GM19467 (cell line): Measurements from ENCODE around the gene OR8D2.
"Not testable (repeated sequence)": the region's sequence is repeated elsewhere in the genome, so short reads cannot be mapped to it uniquely, and the experiment has no call there.

Experiments used
- ATAC-seq: cut with Tn5 transposase; IDR thresholded peaks from one replicate; pipeline ENCODE4 v1.9.1; 2021; ENCODE audit warnings: mild to moderate bottlenecking, moderate library complexity; ENCODE audit not compliant: unreplicated experiment

The OR8D2 gene

GRCh38 chr11:124294687-124295086 is 25.3 kb downstream of the OR8D2 start:
- ATAC-seq = no peak

GRCh38 chr11:124285610-124286344 is 34.2 kb downstream of the OR8D2 start:
- no peak for ATAC-seq

GRCh38 chr11:124278261-124278660 is 41.7 kb downstream of the OR8D2 start:
- ATAC-seq = no peak

GRCh38 chr11:124277804-124278203 is 42.2 kb downstream of the OR8D2 start:
- ATAC-seq = no peak

- no peak for ATAC-seq
These were observed 42.8 kb downstream of the OR8D2 start for GRCh38 chr11:124277207-124277606.

- ATAC-seq = no peak
These were observed 43.9 kb downstream of the OR8D2 start for GRCh38 chr11:124276081-124276480.

- ATAC-seq = no peak
These were observed 46.0 kb downstream of the OR8D2 start for GRCh38 chr11:124274000-124274399.

GRCh38 chr11:124270886-124271285 is 49.1 kb downstream of the OR8D2 start:
- not testable (repeated sequence) for ATAC-seq
